CD4-positive, CD25-positive, alpha-beta regulatory T cell (primary cell): ENCODE results near the gene PRICKLE2. TPM values are rescaled to one million over a fixed set of nuclear protein-coding genes. Genes with fewer than 3 reads are reported as not detected.

Experiments used
- ATAC-seq, 2 donors: fragments of 150-1000 bp; cut with Tn5 transposase; one replicate each; pipeline ENCODE4 v1.10.0; 2021; ENCODE audit warnings: low read depth in 2 of 2, moderate number of reproducible peaks in 2 of 2, moderate library complexity in 1 of 2
- DNase-seq, 3 donors: peaks; one replicate each; pipeline versions ENCODE4 v3.0.0 to v3.0.0-alpha.2; 2012 to 2022; ENCODE audit warnings: mixed read lengths in 1 of 3
- H3K27ac ChIP-seq: one replicate; pipeline ENCODE4 v1.7.0; 2013; ENCODE audit warnings: mild to moderate bottlenecking, low read length; ENCODE audit not compliant: insufficient read depth, poor library complexity, severe bottlenecking
- H3K27me3 ChIP-seq: one replicate; pipeline ENCODE4 v1.7.0; 2013; ENCODE audit warnings: low read length; ENCODE audit not compliant: control insufficient read depth, insufficient read depth
- H3K36me3 ChIP-seq: one replicate; pipeline ENCODE4 v1.7.0; 2013; ENCODE audit warnings: mild to moderate bottlenecking, low read length, moderate library complexity; ENCODE audit not compliant: control insufficient read depth, insufficient read depth
- H3K4me1 ChIP-seq: 2 replicates; pipeline ENCODE4 v1.7.0; 2013; ENCODE audit warnings: mild to moderate bottlenecking, low read length; ENCODE audit not compliant: insufficient read depth, control insufficient read depth, poor library complexity, severe bottlenecking
- H3K4me3 ChIP-seq: one replicate; pipeline ENCODE4 v1.7.0; 2013; ENCODE audit warnings: low read depth, mild to moderate bottlenecking, low read length, moderate library complexity
- H3K9me3 ChIP-seq, 2 experiments: 1 replicate in 1 of 2; 2 replicates in 1 of 2; pipeline ENCODE4 v1.7.0; 2013; ENCODE audit warnings: low read length in 2 of 2, mild to moderate bottlenecking in 1 of 2, moderate library complexity in 1 of 2; ENCODE audit not compliant: control insufficient read depth in 2 of 2
- H3K27ac Mint-ChIP-seq, 3 donors: one replicate each; pipeline ENCODE4 v1.8.0; 2020 to 2022; ENCODE audit warnings: mild to moderate bottlenecking in 3 of 3, mixed read lengths in 3 of 3, moderate library complexity in 2 of 3
- H3K27me3 Mint-ChIP-seq: one replicate; pipeline ENCODE4 v1.8.0; 2022; ENCODE audit warnings: mild to moderate bottlenecking, mixed read lengths
- H3K36me3 Mint-ChIP-seq: one replicate; pipeline ENCODE4 v1.8.0; 2020; ENCODE audit warnings: mixed read lengths
- H3K4me1 Mint-ChIP-seq, 4 donors: one replicate each; pipeline ENCODE4 v1.8.0; 2020 to 2022; ENCODE audit warnings: mixed read lengths in 4 of 4, mild to moderate bottlenecking in 1 of 4
- H3K4me3 Mint-ChIP-seq, 4 donors: one replicate each; pipeline ENCODE4 v1.8.0; 2020 to 2022; ENCODE audit warnings: mild to moderate bottlenecking in 4 of 4, mixed read lengths in 4 of 4, moderate library complexity in 3 of 4
- H3K9me3 Mint-ChIP-seq, 7 donors: one replicate each; pipeline ENCODE4 v1.8.0; 2020 to 2022; ENCODE audit warnings: mixed read lengths in 7 of 7, mild to moderate bottlenecking in 3 of 7, moderate library complexity in 2 of 7
- polyA plus RNA-seq, 4 donors: library from polyadenylated mRNA; unstranded; fragments of 300-500 nt; fragmentation: Illumina TruSeq; gene quantifications; one replicate each; pipeline ENCODE4 v1.2.3, GENCODE V29; 2021
- total RNA-seq: library from RNA; stranded (reverse); gene quantifications from one replicate; pipeline ENCODE4 v1.2.3, GENCODE V29; 2022

PRICKLE2 gene
- total and polyA plus RNA-seq, 5 donors from 2014 or later = 0.15 TPM; not detected in 4

- ATAC-seq (no peak), DNase-seq (no peak)
- Histone ChIP-seq H3K4me1 (no peaks in the 10 kb centered on the region), H3K27me3 (no peaks in the 10 kb centered on the region), H3K27ac (no peak overlapping the region), H3K4me3 (no peak overlapping the region), H3K9me3 (no peaks in the 10 kb centered on the region), H3K36me3 (no peaks in the 10 kb centered on the region)
- Mint-ChIP-seq H3K4me3 (no peak overlapping the region), H3K4me1 (no peaks in the 10 kb centered on the region), H3K27ac (no peak overlapping the region), H3K27me3 (peaks cover 13% of the 10 kb centered on the region), H3K9me3 (peaks cover 0 to 8% (median 0%) of the 10 kb centered on the region in 7 donors), H3K36me3 (no peaks in the 10 kb centered on the region)
These were observed 34.4 kb upstream of the PRICKLE2 start for GRCh38 chr3:64259636-64260035.

DNA sequence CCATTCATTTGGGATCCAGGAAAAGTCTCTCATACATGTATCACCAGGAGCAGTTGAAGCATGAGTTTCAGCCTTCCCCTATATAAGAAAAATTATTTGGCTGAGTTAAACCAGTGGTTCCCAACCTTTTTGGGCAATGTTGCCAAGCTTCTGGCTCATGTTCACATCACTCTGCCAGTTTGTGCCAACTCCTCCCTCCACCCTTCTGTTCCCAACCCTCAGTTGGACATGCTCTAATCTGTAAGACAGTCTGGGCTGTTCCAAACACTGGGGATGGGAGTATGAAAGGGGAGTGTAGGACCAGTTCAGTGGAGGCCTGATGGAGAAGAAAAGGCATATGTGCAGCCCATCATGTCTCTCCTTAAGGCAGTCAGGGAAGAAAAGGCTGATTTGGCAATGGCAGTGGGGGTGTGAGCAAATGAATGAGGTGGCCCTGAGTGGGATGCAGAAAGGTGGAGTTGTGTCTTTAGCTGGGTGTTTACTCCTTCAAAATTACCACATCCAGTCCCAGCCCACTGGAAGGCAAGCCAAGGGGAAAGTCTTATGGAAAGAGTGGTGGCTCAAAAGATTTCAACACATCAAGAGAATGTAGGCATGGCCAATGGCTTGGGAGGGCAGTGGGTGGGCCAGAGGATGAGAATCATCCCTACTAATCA is 32.0 kb upstream of the PRICKLE2 start:
- peaks cover 0 to 6% (median 0%) of the 10 kb centered on the region in 7 donors for H3K9me3 Mint-ChIP-seq
- Histone ChIP-seq H3K27me3 (no peaks in the 10 kb centered on the region), H3K36me3 (no peaks in the 10 kb centered on the region), H3K4me1 (no peaks in the 10 kb centered on the region), H3K4me3 (no peak overlapping the region), H3K9me3 (no peaks in the 10 kb centered on the region), H3K27ac (no peak overlapping the region)
- H3K4me1 Mint-ChIP-seq = no peaks in the 10 kb centered on the region
- ATAC-seq (no peak), DNase-seq (no peak)
- H3K4me3 Mint-ChIP-seq = no peak overlapping the region
- H3K27ac Mint-ChIP-seq = no peak overlapping the region
- no peaks in the 10 kb centered on the region for H3K36me3 Mint-ChIP-seq
- H3K27me3 Mint-ChIP-seq = peaks cover 8% of the 10 kb centered on the region

DNA sequence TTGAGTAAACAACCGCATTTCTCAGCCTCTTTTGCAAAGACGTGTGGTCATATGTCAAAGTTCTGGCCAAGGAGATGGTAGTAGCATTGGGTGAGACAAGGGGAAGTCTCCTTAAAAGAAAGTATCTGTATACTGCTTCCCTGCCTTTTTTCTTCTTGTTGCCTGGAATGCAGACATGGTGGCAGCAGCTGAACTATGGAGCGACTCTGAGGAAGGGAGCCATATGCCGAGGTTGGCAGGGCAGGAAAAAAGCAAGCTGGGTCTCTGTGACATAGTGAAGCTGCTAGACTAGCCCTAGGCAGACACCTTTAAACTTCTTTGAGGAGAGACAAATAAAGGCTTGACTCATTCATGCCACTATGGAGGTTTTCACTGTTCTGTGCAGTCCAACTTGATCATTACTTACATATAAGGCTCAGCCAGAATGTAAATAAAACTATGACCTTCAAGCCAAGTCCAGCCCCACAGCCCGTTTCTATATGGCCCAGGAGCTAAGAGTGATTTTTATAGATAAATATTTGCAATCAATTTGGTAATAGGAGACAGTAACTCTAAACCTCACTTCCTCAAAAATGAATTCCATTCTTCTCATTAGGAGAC is 30.6 kb upstream of the PRICKLE2 start:
- no peak for DNase-seq
- no peak overlapping the region for H3K27ac ChIP-seq
- no peaks in the 10 kb centered on the region for H3K9me3 ChIP-seq
- ATAC-seq = no peak
- no peaks in the 10 kb centered on the region for H3K4me1 ChIP-seq
- Mint-ChIP-seq H3K36me3 (no peaks in the 10 kb centered on the region), H3K9me3 (peaks cover 0 to 6% (median 0%) of the 10 kb centered on the region in 7 donors), H3K27ac (no peak overlapping the region), H3K4me3 (no peak overlapping the region), H3K4me1 (no peaks in the 10 kb centered on the region), H3K27me3 (peaks cover 8% of the 10 kb centered on the region)
- no peaks in the 10 kb centered on the region for H3K27me3 ChIP-seq
- H3K36me3 ChIP-seq = no peaks in the 10 kb centered on the region
- no peak overlapping the region for H3K4me3 ChIP-seq

GRCh38 chr3:64254443-64254842 is 29.2 kb upstream of the PRICKLE2 start:
- Mint-ChIP-seq H3K27me3 (peaks cover 8% of the 10 kb centered on the region), H3K27ac (no peak overlapping the region), H3K9me3 (peaks cover 0 to 6% (median 0%) of the 10 kb centered on the region in 7 donors), H3K4me1 (no peaks in the 10 kb centered on the region), H3K36me3 (no peaks in the 10 kb centered on the region), H3K4me3 (no peak overlapping the region)
- Histone ChIP-seq H3K36me3 (no peaks in the 10 kb centered on the region), H3K27me3 (no peaks in the 10 kb centered on the region), H3K4me3 (no peak overlapping the region), H3K27ac (no peak overlapping the region), H3K9me3 (no peaks in the 10 kb centered on the region), H3K4me1 (no peaks in the 10 kb centered on the region)
- no peak for DNase-seq
- no peak for ATAC-seq

DNA sequence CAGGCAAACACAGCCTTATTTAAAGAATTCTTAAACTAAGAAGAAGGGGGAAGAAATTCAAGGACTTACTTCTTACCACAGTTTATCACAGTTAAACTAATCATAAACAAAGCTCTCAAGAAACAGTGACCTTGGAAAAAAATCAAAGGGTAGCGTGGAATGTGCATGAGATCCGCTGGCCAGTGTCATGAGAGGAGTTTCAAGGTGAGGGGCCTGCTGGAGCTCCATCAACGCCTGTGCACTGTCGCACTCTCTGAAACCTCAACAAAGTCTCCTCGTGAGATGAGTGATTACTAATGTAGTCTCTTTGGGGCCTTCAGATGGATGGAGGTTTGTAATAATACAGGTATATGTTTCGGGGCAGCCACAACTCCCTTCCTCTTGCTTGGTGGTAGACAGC is 28.4 kb upstream of the PRICKLE2 start:
- H3K27me3 Mint-ChIP-seq = peaks cover 8% of the 10 kb centered on the region
- Histone ChIP-seq H3K9me3 (no peaks in the 10 kb centered on the region), H3K27ac (no peak overlapping the region), H3K4me1 (no peaks in the 10 kb centered on the region), H3K36me3 (no peaks in the 10 kb centered on the region), H3K27me3 (no peaks in the 10 kb centered on the region), H3K4me3 (no peak overlapping the region)
- H3K9me3 Mint-ChIP-seq = peaks cover 0 to 6% (median 0%) of the 10 kb centered on the region in 7 donors
- no peak overlapping the region for H3K27ac Mint-ChIP-seq
- no peak for ATAC-seq
- DNase-seq = no peak
- no peaks in the 10 kb centered on the region for H3K4me1 Mint-ChIP-seq
- no peak overlapping the region for H3K4me3 Mint-ChIP-seq
- H3K36me3 Mint-ChIP-seq = no peaks in the 10 kb centered on the region

DNA sequence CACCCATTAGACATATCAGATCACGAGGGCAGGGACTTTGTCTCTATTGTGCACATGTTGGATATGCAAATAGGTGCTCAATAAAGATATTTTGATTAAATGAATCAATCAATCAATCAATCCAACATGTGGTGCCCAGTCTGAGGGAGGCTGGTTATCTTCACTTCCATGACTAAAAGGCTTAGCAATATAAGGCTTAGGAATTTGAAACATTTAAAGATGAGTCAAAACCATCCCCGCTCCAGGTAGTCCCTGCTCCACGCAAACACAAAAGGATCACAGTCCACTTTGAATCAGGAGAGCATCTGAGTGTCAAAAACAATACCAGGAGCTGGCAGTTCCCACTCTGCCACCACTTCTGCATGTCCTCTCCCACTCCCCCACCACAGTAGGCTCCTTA is 25.8 kb upstream of the PRICKLE2 start:
- Histone ChIP-seq H3K27me3 (no peaks in the 10 kb centered on the region), H3K9me3 (no peaks in the 10 kb centered on the region), H3K27ac (no peak overlapping the region), H3K36me3 (no peaks in the 10 kb centered on the region), H3K4me3 (no peak overlapping the region), H3K4me1 (no peaks in the 10 kb centered on the region)
- Mint-ChIP-seq H3K9me3 (peaks cover 0 to 3% (median 0%) of the 10 kb centered on the region in 7 donors), H3K27me3 (peaks cover 4% of the 10 kb centered on the region), H3K27ac (no peak overlapping the region), H3K36me3 (no peaks in the 10 kb centered on the region), H3K4me1 (no peaks in the 10 kb centered on the region), H3K4me3 (no peak overlapping the region)
- DNase-seq (no peak), ATAC-seq (no peak)

DNA sequence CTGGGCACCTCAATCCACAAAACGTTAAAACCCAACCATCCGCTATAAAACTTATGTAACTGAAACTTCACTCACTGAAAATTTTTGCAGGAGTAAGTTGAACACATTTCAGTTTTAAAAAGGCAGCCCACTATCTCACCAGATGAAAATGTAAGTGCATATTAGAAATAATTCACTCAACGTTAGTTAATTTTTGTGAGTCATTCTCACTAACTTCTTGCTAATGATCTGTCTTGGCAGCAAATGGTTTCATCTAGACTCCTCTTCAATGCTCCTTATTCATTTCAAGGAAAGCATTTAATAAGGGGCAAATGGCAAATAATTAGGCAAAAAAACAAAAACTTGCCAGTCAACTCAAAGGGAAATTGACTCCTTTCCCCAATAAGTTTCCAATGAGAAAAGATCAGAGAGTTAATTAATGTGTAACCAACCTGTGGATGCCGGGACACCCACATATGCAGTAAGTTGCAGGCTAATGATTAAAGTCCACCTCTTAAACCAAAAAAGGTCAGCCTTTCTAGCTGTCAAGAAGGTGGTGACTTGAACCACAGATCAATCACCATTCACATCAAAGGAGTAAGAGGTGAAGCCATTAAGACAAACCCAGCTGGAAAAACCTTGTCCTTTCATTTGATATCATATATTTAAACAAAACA is 22.9 kb upstream of the PRICKLE2 start:
- Histone ChIP-seq H3K9me3 (no peaks in the 10 kb centered on the region), H3K27me3 (no peaks in the 10 kb centered on the region), H3K27ac (no peak overlapping the region), H3K36me3 (no peaks in the 10 kb centered on the region), H3K4me3 (no peak overlapping the region), H3K4me1 (no peaks in the 10 kb centered on the region)
- Mint-ChIP-seq H3K36me3 (no peaks in the 10 kb centered on the region), H3K9me3 (peaks cover 0 to 3% (median 0%) of the 10 kb centered on the region in 7 donors), H3K4me1 (no peaks in the 10 kb centered on the region), H3K27me3 (no peaks in the 10 kb centered on the region), H3K27ac (no peak overlapping the region), H3K4me3 (no peak overlapping the region)
- no peak for DNase-seq
- ATAC-seq = no peak
